NK-92 treated with Interleukin-12 subunit alpha and Interleukin-12 subunit beta, amount 100 ng/mL, for 24 hours (cell line): ENCODE measurements around the gene CSMD2.
"Not testable (repeated sequence)": the region's sequence is repeated elsewhere in the genome, so short reads cannot be mapped to it uniquely, and the experiment has no call there.

ENCODE experiments used
- DNase-seq: peaks from one replicate; lab custom pipeline; 2025; lab: John Stamatoyannopoulos, UW

CSMD2 gene

GRCh38 chr1:34164771-34165391, at the start of gene CSMD2:
TSS of gene CSMD2 (minus strand) at chr1:34165230. CDS start at chr1:34165097, 133 bp downstream.
- no peak for DNase-seq

- DNase-seq, result no peak
Observed at GRCh38 chr1:34213956-34214355, 48.9 kb upstream of the CSMD2 start.

DNA sequence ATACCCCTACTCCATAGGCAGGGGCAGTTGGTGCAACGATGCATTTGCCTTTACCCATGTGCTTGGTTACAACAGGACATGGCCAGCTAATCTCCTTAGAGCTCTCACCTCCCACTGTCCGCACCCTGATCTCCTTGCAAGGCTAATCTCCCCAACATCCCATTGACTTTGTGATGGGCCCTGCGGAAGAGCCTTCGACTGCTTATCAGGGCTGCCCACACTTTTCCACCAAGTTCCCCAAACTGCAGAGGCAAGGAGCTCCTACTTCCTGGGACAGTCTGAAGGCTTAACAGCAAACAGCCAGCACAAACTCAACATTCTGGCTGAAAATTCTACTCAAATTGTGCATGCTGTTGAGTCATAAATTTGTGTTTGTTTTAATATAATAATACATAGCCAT, 47.6 kb upstream of the CSMD2 start:
- no peak for DNase-seq

GRCh38 chr1:34199927-34200326, 34.9 kb upstream of the CSMD2 start:
- DNase-seq, result peak; percentile 58

- no peak for DNase-seq
Observed at GRCh38 chr1:34192621-34193020, 27.6 kb upstream of the CSMD2 start.

- peak; percentile 61 for DNase-seq
Observed at GRCh38 chr1:34190692-34191091, 25.7 kb upstream of the CSMD2 start.

- DNase-seq, result no peak
Observed at GRCh38 chr1:34188985-34189384, 24.0 kb upstream of the CSMD2 start.

DNA sequence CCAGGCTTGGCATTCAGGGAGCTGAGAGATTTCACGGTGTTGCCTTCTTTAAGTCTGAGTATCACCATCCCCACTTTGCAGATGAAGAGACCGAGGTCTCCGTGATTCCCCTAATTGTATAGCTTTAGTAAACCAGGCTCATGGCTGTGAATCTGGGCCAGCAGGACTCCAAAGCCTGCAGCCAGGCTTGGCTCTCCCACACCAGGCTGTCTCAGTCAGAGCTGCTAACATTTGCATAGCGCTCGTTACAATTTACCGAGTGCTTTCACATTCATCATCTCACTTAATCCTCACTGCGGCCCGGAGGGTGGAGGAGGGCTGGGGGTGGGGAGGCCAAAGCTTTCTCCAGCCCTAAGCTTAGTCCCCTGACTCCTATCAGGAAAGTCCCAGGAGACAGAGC, 23.4 kb upstream of the CSMD2 start:
- no peak for DNase-seq

- DNase-seq, result no peak
Observed at GRCh38 chr1:34186741-34187494, 21.9 kb upstream of the CSMD2 start.

DNA sequence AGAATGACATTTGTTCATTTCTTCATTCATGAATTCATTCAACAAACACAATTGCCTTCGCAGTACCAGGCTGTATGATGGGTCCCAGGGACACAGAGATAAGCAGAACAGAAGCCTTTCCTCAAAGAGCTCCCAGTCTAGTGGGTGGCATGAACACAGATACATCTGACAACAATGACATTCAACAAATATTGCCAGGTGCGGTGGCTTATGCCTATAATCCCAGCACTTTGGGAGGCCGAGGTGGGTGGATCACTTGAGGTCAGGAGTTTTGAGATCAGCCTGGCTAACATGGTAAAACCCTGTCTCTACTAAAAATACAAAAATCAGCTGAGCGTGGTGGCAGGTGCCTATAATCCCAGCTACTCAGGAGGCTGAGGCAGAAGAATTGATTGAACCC, 18.4 kb upstream of the CSMD2 start:
- not testable (repeated sequence) for DNase-seq

GRCh38 chr1:34178072-34178471, 13.0 kb upstream of the CSMD2 start:
- DNase-seq, result no peak

DNA sequence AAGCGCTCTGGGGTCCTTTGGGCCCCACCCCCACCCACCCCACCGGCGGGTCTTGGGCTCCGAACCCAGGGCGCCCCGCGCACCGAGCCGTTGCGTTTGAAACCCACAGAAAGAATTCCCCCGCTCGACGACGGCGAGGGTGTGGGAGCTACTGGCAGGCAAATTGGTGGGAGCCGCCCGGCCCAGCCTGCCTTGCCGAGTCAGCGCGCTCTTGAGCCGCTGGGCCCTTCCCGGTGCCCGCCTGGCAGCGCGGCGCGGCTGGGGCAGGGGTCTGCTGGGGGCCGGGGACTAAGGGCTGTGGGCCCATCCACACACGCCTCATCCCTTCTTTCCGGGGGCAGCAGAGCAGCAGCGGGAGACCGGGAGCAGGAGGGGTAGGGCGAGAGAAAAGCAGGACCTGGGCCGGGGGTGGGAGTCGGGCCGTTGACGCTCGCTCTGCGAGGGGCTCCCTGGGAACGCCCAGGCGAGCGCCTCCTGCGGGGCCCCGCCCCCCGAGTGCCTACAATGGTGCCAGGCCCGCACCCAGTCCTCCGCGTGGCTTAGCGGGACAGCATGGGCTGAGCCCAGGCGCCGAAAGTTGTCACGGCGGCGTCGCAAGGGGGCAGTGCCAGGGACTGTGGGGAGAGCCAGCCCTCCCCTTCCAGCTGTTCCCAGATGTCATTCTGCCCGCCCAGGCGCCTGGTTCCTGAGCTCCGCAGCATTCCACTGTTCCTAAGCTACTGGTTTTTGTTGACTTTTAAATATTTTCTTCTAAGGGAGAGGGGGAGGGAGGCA, 12.0 kb upstream of the CSMD2 start, which contains the start of gene C1orf94:
C1orf94 (plus strand) TSS at position 78 of the 774 bp plus-strand sequence. CDS start 883 bp downstream, outside the sequence.
- DNase-seq, result no peak

DNA sequence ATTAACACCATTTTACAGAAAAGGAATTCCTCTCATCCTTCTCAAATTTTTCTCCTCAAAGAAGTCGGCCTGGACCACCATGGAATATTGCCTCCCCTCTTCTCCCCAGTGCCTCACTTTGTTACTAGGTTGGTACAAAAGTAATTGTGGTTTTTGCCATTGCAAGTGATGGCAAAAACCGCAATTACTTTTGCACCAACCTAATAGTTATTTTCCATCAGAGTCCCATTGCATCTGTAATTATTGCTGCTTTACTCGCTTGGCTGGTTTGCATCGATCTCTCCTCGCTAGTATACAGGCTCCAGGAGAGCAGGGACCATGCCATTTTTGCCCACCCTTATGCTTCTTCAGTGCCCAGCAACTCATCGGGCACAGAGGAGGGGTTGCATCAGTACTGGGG, 10.7 kb upstream of the CSMD2 start:
- DNase-seq, result no peak

DNA sequence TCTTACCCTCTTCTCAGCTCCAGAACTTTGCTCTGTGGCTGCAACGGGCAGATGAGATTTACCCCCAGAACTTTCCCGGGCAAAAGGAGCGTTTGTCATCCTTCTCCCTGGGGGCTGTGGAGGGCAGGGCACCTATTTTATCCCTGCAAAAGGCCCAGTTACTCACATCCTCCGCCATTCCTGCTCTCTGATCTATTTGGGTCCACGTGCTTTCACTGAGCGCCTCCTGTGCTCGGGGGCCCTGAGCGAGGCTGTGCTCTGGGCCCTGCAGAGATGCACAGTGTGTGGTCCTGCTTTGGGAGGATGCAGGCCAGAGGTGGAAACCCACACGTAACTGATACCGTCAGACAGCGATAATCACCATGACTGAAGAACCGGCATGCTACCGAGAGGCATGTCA, 2.4 kb upstream of the CSMD2 start:
- DNase-seq, result no peak

GRCh38 chr1:34166625-34167361, 1.8 kb upstream of the CSMD2 start:
- DNase-seq, result no peak

DNA sequence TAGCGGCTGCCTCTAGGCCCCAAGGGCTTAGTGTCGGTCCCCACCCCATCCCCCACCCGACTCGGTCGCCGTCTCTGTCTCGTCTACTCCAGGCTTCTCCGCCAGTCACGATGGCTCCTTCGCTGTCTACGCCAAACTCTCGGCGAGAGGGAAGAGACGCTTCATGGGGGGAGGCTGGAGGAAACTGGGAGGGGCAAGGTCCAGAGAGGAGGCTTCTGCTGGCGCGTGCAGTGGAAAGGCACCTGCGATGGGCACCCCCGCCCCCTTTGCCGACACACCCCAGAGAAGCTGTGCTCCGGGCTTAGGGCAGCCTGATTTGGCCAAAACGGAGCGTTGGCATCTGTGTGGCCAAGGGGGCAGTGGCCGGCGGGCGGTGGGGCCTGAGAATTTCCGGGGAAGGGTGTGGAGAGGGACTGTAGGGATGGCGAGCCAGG, 1.2 kb upstream of the CSMD2 start:
- DNase-seq, result no peak

DNA sequence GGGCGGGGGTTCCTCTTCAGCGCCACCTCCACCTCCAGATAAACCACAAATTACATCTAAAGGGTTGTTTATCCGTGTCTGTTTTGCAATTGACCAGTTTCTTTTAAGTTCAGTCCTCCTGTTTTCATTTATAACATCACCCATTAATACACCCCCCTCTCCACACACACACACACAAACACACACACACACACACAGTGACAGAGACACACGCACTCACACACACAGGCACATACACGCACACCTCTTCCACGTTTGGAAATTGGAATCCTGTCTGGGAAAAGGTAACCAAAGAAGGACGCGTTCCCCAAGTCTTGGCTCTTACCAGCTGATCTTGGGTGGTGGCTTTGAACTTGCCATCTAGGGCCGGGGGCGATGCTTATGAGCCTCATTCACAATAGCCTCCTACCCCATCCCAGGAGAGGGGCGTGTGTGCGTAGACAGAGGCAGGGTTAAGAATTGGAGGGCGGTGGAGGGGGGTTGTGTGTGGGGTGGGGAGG, 442 bp upstream of the CSMD2 start:
- no peak for DNase-seq

DNA sequence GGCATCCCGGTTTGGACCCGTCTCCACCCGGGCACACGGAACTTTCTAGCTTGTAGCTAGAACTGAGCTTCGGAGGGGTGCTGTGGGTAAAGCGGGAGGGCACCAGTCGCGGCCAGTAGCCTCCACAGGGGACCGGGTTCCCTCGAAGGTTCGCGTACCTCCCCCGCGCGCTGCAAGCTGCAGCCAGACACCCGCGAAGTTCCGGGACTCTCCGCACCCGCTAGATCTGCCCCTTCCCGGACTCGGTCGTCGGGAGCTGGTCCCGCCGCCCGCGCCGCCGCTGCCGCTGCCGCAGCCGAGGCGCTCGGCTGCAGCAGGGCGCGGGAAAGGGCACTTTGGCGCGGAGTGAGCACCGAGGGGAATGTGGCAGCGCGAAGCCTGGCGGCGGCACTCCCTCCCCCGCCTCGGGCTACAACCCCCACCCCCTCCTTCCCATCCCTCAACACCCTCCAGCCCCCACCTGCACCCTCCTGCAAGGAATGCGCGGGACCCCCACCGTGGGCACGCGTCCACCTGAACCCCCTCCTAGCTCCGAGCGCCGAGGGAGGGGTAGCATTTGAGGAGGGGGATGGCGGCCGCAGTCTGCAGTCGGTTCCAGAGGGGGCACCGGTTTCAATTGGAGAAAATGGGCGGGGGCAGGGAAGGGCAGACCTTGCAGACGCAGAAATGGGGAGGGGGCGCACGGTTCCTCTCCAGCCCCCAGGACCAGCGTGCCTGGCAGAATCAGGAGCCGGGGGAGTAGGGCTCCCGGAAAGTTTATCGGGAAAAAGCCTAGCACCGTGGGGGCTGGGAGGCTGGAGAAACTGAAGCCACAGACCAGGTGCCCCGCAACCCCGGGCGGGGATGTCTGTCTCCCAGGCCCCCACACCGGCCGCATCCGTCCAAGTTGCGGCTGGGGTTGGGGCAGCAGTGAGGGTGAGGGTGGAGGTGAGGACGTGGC, 968 bp downstream of the CSMD2 start:
- no peak for DNase-seq

- DNase-seq, result no peak
Observed at GRCh38 chr1:34162852-34163766, 1.9 kb downstream of the CSMD2 start.

DNA sequence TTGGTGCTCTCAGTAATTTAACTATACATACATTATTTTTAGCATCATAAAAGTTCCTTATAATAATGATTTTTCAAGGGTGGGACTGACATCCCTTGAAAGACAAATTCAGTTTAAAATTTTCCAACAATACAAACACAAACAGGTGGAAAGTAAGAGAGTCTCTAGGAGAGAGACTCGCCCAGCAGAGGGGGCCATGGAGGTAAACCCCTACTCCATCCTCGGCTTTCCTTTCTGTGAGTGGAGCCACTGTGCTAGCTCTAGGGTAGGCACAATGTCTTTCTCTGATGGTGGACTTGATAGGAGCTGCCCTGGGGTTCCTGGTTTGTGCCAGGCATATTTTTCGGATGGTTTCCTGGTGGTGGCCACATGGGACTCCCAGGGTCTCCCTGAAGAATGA, 8.3 kb downstream of the CSMD2 start:
- DNase-seq, result no peak
